ENCODE measurements around the gene MAN2A1. TPM values are rescaled to one million over a fixed set of nuclear protein-coding genes. Genes with fewer than 3 reads are reported as not detected.

The MAN2A1 gene
- polyA plus RNA-seq, 2 of the 4 experiments (the other 2 are of a cell fraction) = 15.8 to 51.5 TPM

DNA sequence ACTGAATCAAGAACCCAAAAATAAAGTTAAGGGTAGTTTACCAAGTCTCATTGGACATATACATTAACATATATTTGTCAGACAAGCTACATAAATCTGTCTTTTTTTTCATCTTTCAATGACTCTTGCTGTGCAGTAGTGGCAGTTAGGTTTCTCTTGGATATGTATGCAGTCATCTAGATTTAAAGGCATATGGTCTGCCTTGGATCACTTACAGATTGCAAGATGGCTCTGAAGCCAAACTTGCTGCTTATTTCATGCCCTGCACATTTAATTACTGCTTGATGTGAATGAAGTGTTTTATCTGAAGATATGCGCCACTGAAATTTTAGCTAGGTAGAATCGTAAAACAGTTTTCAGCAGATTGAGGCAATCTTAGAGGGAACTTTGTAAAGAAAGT, 18.6 kb upstream of the MAN2A1 start:
- ChIA-PET POLR2A (no interaction called here), CTCF (no interaction called here)
- no peak overlapping the region for H3K4me2 ChIP-seq
- TF ChIP-seq, protein P1, sequence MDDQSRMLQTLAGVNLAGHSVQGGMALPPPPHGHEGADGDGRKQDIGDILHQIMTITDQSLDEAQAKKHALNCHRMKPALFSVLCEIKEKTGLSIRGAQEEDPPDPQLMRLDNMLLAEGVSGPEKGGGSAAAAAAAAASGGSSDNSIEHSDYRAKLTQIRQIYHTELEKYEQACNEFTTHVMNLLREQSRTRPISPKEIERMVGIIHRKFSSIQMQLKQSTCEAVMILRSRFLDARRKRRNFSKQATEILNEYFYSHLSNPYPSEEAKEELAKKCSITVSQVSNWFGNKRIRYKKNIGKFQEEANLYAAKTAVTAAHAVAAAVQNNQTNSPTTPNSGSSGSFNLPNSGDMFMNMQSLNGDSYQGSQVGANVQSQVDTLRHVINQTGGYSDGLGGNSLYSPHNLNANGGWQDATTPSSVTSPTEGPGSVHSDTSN (IDR thresholded peaks at IDR 0.05) = no peak
- TF ChIP-seq FOSL2 (IDR thresholded peaks at IDR 0.05) (no peak), FOSL2 (CRISPR knock-in tag; IDR thresholded peaks at IDR 0.05) (no peak), CHD4 (IDR thresholded peaks at IDR 0.05; ENCODE audit: borderline replicate concordance) (no peak), JUNB (IDR thresholded peaks at IDR 0.05) (no peak), CEBPB (IDR thresholded peaks at IDR 0.05) (no peak), HDAC2 (IDR thresholded peaks at IDR 0.05) (no peak), MAZ (IDR thresholded peaks at IDR 0.05; ENCODE audit: borderline replicate concordance, low read depth, low read length) (no peak), CHD2 (IDR thresholded peaks at IDR 0.05; ENCODE audit: low read length, partially characterized antibody) (no peak), HOXB5 (CRISPR knock-in tag; IDR thresholded peaks at IDR 0.05) (no peak), FOSB (CRISPR knock-in tag; IDR thresholded peaks at IDR 0.05) (no peak), POLR2A (IDR thresholded peaks at IDR 0.05; ENCODE audit: low read length) (no peak), EHMT2 (IDR thresholded peaks at IDR 0.05; ENCODE audit: low read depth) (no peak), BHLHE40 (IDR thresholded peaks at IDR 0.05; ENCODE audit: low read depth, low read length) (no peak), MYC (IDR thresholded peaks at IDR 0.05; ENCODE audit: borderline replicate concordance, low read length) (no peak), RARB (CRISPR knock-in tag; IDR thresholded peaks at IDR 0.05) (no peak), CBX2 (IDR thresholded peaks at IDR 0.05; ENCODE audit: borderline replicate concordance, low read depth) (no peak), TFCP2L1 (CRISPR knock-in tag; IDR thresholded peaks at IDR 0.05) (no peak), ZSCAN20 (CRISPR knock-in tag; IDR thresholded peaks at IDR 0.05) (no peak)
- TF ChIP-seq, protein P2, sequence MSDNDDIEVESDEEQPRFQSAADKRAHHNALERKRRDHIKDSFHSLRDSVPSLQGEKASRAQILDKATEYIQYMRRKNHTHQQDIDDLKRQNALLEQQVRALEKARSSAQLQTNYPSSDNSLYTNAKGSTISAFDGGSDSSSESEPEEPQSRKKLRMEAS (IDR thresholded peaks at IDR 0.05) = no peak
- TF ChIP-seq, protein P3, sequence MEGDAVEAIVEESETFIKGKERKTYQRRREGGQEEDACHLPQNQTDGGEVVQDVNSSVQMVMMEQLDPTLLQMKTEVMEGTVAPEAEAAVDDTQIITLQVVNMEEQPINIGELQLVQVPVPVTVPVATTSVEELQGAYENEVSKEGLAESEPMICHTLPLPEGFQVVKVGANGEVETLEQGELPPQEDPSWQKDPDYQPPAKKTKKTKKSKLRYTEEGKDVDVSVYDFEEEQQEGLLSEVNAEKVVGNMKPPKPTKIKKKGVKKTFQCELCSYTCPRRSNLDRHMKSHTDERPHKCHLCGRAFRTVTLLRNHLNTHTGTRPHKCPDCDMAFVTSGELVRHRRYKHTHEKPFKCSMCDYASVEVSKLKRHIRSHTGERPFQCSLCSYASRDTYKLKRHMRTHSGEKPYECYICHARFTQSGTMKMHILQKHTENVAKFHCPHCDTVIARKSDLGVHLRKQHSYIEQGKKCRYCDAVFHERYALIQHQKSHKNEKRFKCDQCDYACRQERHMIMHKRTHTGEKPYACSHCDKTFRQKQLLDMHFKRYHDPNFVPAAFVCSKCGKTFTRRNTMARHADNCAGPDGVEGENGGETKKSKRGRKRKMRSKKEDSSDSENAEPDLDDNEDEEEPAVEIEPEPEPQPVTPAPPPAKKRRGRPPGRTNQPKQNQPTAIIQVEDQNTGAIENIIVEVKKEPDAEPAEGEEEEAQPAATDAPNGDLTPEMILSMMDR (IDR thresholded peaks at IDR 0.05) = no peak
- no peak for DNase-seq (ENCODE audit: low read depth in 1 of 2, low spot score in 1 of 2)
- H3K27ac ChIP-seq = no peak overlapping the region
- no peak for FAIRE-seq
- 77% methylated on average over 2 of the region's 2 CpGs for WGBS (ENCODE audit: missing lambda C conversion rate)
- no peak for ATAC-seq
- no peaks in the 10 kb centered on the region for H3K4me1 ChIP-seq
- no peaks in the 10 kb centered on the region for H3K9me3 ChIP-seq
- H3K4me3 ChIP-seq = no peak overlapping the region

DNA sequence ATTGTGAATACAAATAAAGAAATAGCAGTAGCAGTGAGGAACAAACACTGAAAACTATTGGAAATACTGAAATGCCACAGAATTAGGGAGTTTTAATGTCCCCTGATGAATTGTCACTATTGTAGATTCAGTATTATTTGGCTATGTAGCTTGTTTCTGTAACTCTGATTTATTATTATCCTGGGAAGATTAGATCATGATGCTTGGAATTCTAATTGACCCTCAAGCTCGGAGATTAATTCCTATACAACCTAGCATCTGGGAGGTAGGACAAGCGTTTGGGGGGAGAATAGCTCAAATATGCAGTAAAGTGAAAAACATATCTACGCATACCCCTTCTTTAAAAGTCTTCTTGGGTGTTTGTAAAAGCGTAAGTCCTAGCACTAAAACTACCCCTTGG, 15.1 kb upstream of the MAN2A1 start:
- ChIA-PET CTCF (interaction anchor here (5.8 kb wide), 1 partner anchor 14 kb away, joined by 32 read pairs; the partner anchor contains the start of gene MAN2A1), POLR2A (no interaction called here)
- no peak overlapping the region for H3K27ac ChIP-seq
- H3K9me3 ChIP-seq = no peaks in the 10 kb centered on the region
- H3K4me3 ChIP-seq = no peak overlapping the region
- ATAC-seq (no peak), FAIRE-seq (no peak), DNase-seq (ENCODE audit: low read depth in 1 of 2, low spot score in 1 of 2) (no peak)
- whole genome bisulfite sequencing (ENCODE audit: missing lambda C conversion rate) = 27% methylated on average over 4 of the region's 4 CpGs
- H3K4me2 ChIP-seq = no peak overlapping the region
- H3K4me1 ChIP-seq = no peaks in the 10 kb centered on the region
- TF ChIP-seq, protein P1 (IDR thresholded peaks at IDR 0.05) = no peak
- TF ChIP-seq, protein P4, sequence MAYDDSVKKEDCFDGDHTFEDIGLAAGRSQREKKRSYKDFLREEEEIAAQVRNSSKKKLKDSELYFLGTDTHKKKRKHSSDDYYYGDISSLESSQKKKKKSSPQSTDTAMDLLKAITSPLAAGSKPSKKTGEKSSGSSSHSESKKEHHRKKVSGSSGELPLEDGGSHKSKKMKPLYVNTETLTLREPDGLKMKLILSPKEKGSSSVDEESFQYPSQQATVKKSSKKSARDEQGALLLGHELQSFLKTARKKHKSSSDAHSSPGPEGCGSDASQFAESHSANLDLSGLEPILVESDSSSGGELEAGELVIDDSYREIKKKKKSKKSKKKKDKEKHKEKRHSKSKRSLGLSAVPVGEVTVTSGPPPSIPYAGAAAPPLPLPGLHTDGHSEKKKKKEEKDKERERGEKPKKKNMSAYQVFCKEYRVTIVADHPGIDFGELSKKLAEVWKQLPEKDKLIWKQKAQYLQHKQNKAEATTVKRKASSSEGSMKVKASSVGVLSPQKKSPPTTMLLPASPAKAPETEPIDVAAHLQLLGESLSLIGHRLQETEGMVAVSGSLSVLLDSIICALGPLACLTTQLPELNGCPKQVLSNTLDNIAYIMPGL (CRISPR knock-in tag; IDR thresholded peaks at IDR 0.05; ENCODE audit: borderline replicate concordance) = no peak
- TF ChIP-seq TP53 (CRISPR knock-in tag; IDR thresholded peaks at IDR 0.05) = no peak
- TF ChIP-seq, protein P5, sequence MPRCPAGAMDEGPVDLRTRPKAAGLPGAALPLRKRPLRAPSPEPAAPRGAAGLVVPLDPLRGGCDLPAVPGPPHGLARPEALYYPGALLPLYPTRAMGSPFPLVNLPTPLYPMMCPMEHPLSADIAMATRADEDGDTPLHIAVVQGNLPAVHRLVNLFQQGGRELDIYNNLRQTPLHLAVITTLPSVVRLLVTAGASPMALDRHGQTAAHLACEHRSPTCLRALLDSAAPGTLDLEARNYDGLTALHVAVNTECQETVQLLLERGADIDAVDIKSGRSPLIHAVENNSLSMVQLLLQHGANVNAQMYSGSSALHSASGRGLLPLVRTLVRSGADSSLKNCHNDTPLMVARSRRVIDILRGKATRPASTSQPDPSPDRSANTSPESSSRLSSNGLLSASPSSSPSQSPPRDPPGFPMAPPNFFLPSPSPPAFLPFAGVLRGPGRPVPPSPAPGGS (IDR thresholded peaks at IDR 0.05) = no peak
- TF ChIP-seq, protein P6, sequence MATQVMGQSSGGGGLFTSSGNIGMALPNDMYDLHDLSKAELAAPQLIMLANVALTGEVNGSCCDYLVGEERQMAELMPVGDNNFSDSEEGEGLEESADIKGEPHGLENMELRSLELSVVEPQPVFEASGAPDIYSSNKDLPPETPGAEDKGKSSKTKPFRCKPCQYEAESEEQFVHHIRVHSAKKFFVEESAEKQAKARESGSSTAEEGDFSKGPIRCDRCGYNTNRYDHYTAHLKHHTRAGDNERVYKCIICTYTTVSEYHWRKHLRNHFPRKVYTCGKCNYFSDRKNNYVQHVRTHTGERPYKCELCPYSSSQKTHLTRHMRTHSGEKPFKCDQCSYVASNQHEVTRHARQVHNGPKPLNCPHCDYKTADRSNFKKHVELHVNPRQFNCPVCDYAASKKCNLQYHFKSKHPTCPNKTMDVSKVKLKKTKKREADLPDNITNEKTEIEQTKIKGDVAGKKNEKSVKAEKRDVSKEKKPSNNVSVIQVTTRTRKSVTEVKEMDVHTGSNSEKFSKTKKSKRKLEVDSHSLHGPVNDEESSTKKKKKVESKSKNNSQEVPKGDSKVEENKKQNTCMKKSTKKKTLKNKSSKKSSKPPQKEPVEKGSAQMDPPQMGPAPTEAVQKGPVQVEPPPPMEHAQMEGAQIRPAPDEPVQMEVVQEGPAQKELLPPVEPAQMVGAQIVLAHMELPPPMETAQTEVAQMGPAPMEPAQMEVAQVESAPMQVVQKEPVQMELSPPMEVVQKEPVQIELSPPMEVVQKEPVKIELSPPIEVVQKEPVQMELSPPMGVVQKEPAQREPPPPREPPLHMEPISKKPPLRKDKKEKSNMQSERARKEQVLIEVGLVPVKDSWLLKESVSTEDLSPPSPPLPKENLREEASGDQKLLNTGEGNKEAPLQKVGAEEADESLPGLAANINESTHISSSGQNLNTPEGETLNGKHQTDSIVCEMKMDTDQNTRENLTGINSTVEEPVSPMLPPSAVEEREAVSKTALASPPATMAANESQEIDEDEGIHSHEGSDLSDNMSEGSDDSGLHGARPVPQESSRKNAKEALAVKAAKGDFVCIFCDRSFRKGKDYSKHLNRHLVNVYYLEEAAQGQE (IDR thresholded peaks at IDR 0.05) = no peak
- TF ChIP-seq RNF2 (IDR thresholded peaks at IDR 0.05; ENCODE audit: borderline replicate concordance, low read depth) = no peak
- TF ChIP-seq, protein P7, sequence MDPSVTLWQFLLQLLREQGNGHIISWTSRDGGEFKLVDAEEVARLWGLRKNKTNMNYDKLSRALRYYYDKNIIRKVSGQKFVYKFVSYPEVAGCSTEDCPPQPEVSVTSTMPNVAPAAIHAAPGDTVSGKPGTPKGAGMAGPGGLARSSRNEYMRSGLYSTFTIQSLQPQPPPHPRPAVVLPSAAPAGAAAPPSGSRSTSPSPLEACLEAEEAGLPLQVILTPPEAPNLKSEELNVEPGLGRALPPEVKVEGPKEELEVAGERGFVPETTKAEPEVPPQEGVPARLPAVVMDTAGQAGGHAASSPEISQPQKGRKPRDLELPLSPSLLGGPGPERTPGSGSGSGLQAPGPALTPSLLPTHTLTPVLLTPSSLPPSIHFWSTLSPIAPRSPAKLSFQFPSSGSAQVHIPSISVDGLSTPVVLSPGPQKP (IDR thresholded peaks at IDR 0.05; ENCODE audit: low read depth, low read length) = no peak
